Astrocyte (in vitro differentiated cells and primary cell): ENCODE measurements around the gene TENM3.

ENCODE experiments used
- CTCF ChIP-seq: IDR thresholded peaks from 2 replicates; pipeline ENCODE4 v1.5.1; 2011; ENCODE audit warnings: low read depth, mild to moderate bottlenecking, inconsistent platforms, low read length, moderate library complexity; ENCODE audit not compliant: insufficient read depth
- EZH2 ChIP-seq: IDR thresholded peaks from 2 replicates; pipeline ENCODE4 v1.6.1; 2012; ENCODE audit warnings: mild to moderate bottlenecking, low read length, inconsistent platforms; ENCODE audit not compliant: insufficient read depth

GRCh38 chr4:182451441-182451840 is 208.2 kb downstream of the TENM3 start:
- no peak for TF ChIP-seq CTCF
- no peak for TF ChIP-seq EZH2
